Sigmoid colon (tissue), 4 donors: ENCODE data around the gene RHO.

Experiments
- CTCF ChIP-seq, 4 experiments: fragments of 450-650 bp in 3 of 4; fragments of 200-600 bp in 1 of 4; IDR thresholded peaks; one replicate each; pipeline ENCODE4 v1.5.1; 2016 to 2019; ENCODE audit warnings: antibody characterized with exemption in 4 of 4, mild to moderate bottlenecking in 3 of 4, moderate library complexity in 2 of 4
- POLR2A ChIP-seq, 2 donors: fragments of 450-650 bp; IDR thresholded peaks; one replicate each; pipeline ENCODE4 v1.6.1; 2016; ENCODE audit warnings: antibody characterized with exemption in 2 of 2, mild to moderate bottlenecking in 2 of 2, moderate library complexity in 2 of 2
- POLR2AphosphoS5 ChIP-seq, 4 donors: sonication (generic); formaldehyde crosslinking; IDR thresholded peaks; one replicate each; pipeline ENCODE4 v1.6.1; 2017; ENCODE audit warnings: antibody characterized with exemption in 4 of 4

DNA sequence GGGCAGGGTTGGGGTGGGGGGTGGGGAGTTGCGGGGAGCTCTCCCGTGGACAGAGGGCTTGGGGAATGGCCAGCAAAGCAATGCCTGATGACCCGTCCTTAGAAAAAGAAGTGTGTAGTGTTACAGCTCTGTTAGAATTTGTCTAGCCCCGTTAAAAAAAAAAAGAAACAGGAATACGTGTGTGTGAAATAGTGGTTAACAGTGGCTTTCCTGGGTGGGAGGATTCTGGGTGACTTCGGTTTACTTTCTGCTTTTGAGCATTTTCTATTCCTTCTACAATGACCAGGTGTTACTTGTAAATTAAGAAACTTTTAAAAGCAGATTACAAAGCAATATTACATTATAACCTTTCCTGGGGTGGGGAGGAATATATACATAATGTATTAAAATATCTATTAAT lies 39.5 kb downstream of the RHO start:
- no peak for TF ChIP-seq POLR2AphosphoS5 (IDR thresholded peaks at IDR 0.05)
- TF ChIP-seq CTCF (IDR thresholded peaks at IDR 0.05), result no peak
- TF ChIP-seq POLR2A (IDR thresholded peaks at IDR 0.05), result no peak
